Thyroid gland (tissue), 4 donors: ENCODE data around the gene PGBD4.

ENCODE experiments used
- CTCF ChIP-seq, 6 experiments: fragments of 200-600 bp in 3 of 6; fragments of 450-650 bp in 3 of 6; sonication (generic) in 3 of 6; IDR thresholded peaks; one replicate each; pipeline ENCODE4 v1.5.1; 2016 to 2019; ENCODE audit warnings: antibody characterized with exemption in 6 of 6, mild to moderate bottlenecking in 2 of 6, inconsistent platforms in 1 of 6, moderate library complexity in 1 of 6
- POLR2A ChIP-seq, 2 donors: fragments of 450-650 bp; IDR thresholded peaks; one replicate each; pipeline ENCODE4 v1.6.1; 2017; ENCODE audit warnings: antibody characterized with exemption in 2 of 2, mild to moderate bottlenecking in 2 of 2, moderate library complexity in 1 of 2

GRCh38 chr15:34119291-34119690 is 17.4 kb downstream of the PGBD4 start:
- TF ChIP-seq CTCF (IDR thresholded peaks at IDR 0.05) (no peak), POLR2A (IDR thresholded peaks at IDR 0.05) (no peak)
